IMR-90 (cell line): Measurements from ENCODE around the gene PAX8.

Experiments
- BHLHE40 ChIP-seq: fragments of 150-350 bp; IDR thresholded peaks from 2 replicates; pipeline ENCODE4 v1.6.1; 2016; ENCODE audit warnings: mild to moderate bottlenecking, low read depth, low read length
- CEBPB ChIP-seq: IDR thresholded peaks from 2 replicates; pipeline ENCODE4 v1.6.1; 2012; ENCODE audit warnings: low read depth, low read length, improper control_type of control experiment
- ELK1 ChIP-seq: fragments of 150-350 bp; IDR thresholded peaks from 2 replicates; pipeline ENCODE4 v1.6.1; 2016; ENCODE audit warnings: low read depth, mild to moderate bottlenecking, low read length, moderate library complexity, borderline replicate concordance
- FOS ChIP-seq: fragments of 150-350 bp; IDR thresholded peaks from 2 replicates; pipeline ENCODE4 v1.6.1; 2016; ENCODE audit warnings: low read depth, low read length
- MAFK ChIP-seq: IDR thresholded peaks from 2 replicates; pipeline ENCODE4 v1.6.1; 2012; ENCODE audit warnings: low read depth, low read length, improper control_type of control experiment
- MAZ ChIP-seq: IDR thresholded peaks from 2 replicates; pipeline ENCODE4 v1.6.1; 2012; ENCODE audit warnings: low read depth, mild to moderate bottlenecking, low read length, improper control_type of control experiment, moderate library complexity, borderline replicate concordance
- NFE2L2 ChIP-seq: fragments of 150-350 bp; IDR thresholded peaks from 2 replicates; pipeline ENCODE4 v1.6.1; 2016; ENCODE audit warnings: low read depth, mild to moderate bottlenecking, low read length
- POLR2A ChIP-seq: IDR thresholded peaks from 2 replicates; pipeline ENCODE4 v1.6.1; 2012; ENCODE audit warnings: mild to moderate bottlenecking, low read depth, low read length
- RAD21 ChIP-seq: IDR thresholded peaks from 2 replicates; pipeline ENCODE4 v1.6.1; 2012; ENCODE audit warnings: low read length, improper control_type of control experiment
- RCOR1 ChIP-seq: IDR thresholded peaks from 2 replicates; pipeline ENCODE4 v1.6.1; 2012; ENCODE audit warnings: mild to moderate bottlenecking, low read length, improper control_type of control experiment; ENCODE audit not compliant: insufficient replicate concordance
- RFX5 ChIP-seq: IDR thresholded peaks from 2 replicates; pipeline ENCODE4 v1.8.0; 2012; ENCODE audit warnings: low read depth, mild to moderate bottlenecking, low read length, moderate library complexity
- SMC3 ChIP-seq: fragments of 150-350 bp; IDR thresholded peaks from 2 replicates; pipeline ENCODE4 v1.6.1; 2016; ENCODE audit warnings: low read depth, mild to moderate bottlenecking, antibody characterized with exemption, low read length, moderate library complexity
- USF2 ChIP-seq: fragments of 150-350 bp; IDR thresholded peaks from 2 replicates; pipeline ENCODE4 v1.6.1; 2017; ENCODE audit warnings: mild to moderate bottlenecking, antibody characterized with exemption, low read length, low read depth
- TF ChIP-seq, protein P1 (sequence below): conservative IDR thresholded peaks from 2 replicates; pipeline ENCODE4 v1.5.1; 2012; ENCODE audit warnings: mild to moderate bottlenecking, low read depth, low read length, improper control_type of control experiment

GRCh38 chr2:113228351-113228750 lies 50.4 kb downstream of the PAX8 start:
- TF ChIP-seq, protein P1, sequence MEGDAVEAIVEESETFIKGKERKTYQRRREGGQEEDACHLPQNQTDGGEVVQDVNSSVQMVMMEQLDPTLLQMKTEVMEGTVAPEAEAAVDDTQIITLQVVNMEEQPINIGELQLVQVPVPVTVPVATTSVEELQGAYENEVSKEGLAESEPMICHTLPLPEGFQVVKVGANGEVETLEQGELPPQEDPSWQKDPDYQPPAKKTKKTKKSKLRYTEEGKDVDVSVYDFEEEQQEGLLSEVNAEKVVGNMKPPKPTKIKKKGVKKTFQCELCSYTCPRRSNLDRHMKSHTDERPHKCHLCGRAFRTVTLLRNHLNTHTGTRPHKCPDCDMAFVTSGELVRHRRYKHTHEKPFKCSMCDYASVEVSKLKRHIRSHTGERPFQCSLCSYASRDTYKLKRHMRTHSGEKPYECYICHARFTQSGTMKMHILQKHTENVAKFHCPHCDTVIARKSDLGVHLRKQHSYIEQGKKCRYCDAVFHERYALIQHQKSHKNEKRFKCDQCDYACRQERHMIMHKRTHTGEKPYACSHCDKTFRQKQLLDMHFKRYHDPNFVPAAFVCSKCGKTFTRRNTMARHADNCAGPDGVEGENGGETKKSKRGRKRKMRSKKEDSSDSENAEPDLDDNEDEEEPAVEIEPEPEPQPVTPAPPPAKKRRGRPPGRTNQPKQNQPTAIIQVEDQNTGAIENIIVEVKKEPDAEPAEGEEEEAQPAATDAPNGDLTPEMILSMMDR = no peak
- TF ChIP-seq POLR2A = no peak
- no peak for TF ChIP-seq CEBPB
- TF ChIP-seq FOS = no peak
- TF ChIP-seq RAD21 = no peak
- TF ChIP-seq BHLHE40 = no peak
- TF ChIP-seq SMC3 = no peak
- no peak for TF ChIP-seq ELK1
- no peak for TF ChIP-seq RCOR1
- TF ChIP-seq MAZ = no peak
- no peak for TF ChIP-seq MAFK
- TF ChIP-seq RFX5 = no peak
- no peak for TF ChIP-seq USF2
- no peak for TF ChIP-seq NFE2L2
